HCT116 (cell line): ENCODE data around the gene ZNF189. TPM values are rescaled to one million over a fixed set of nuclear protein-coding genes. Genes with fewer than 3 reads are reported as not detected.

Experiments used
- ATAC-seq: fragments of 200-7000 bp; cut with Tn5 transposase; 2 replicates; pipeline ENCODE4 v1.9.1; 2020; ENCODE audit warnings: mild to moderate bottlenecking, moderate library complexity
- BruUV-seq: library from RNA; stranded (reverse); fragments of 400-500 nt; replicated peaks from 2 replicates; lab custom pipeline; 2021; lab: Mats Ljungman, UMichigan
- CTCF ChIA-PET: fragments of 300-600 bp; sonication (Branson Sonifier 250); formaldehyde crosslinking; loops from one replicate; lab custom pipeline; 2021; ENCODE audit warnings: antibody characterized with exemption; lab: Charles Lee
- POLR2A ChIA-PET: fragments of 300-600, 350-600 bp; sonication (Branson Sonifier 250); formaldehyde crosslinking; loops from one replicate; lab custom pipeline; 2021; ENCODE audit warnings: antibody characterized with exemption; lab: Charles Lee
- RAD21 ChIA-PET, 2 experiments: fragments of 300-600 bp; sonication (Branson Sonifier 250); formaldehyde crosslinking; loops; one replicate each; lab custom pipeline; 2023; ENCODE audit warnings: low total read pairs in 2 of 2; ENCODE audit not compliant: uncharacterized antibody in 2 of 2, unreplicated experiment in 2 of 2, low non-redundant PET in 1 of 2; lab: Charles Lee
- DNase-seq: peaks from one replicate; pipeline ENCODE4 v3.0.0-alpha.2; 2010; ENCODE audit warnings: low read depth, low spot score
- H2AFZ ChIP-seq: fragments of 200-600 bp; shearing (Covaris generic), sonication (generic); 2 replicates; pipeline ENCODE4 v1.6.1; 2017; ENCODE audit warnings: low read depth, mixed run types, mixed read lengths, antibody characterized with exemption, low read length; ENCODE audit not compliant: poor library complexity, severe bottlenecking
- H3K27ac ChIP-seq: 2 replicates; pipeline ENCODE4 v1.5.1; 2012; ENCODE audit warnings: low read depth, low read length
- H3K27me3 ChIP-seq: fragments of 200-600 bp; sonication (generic); 2 replicates; pipeline ENCODE4 v1.6.1; 2016; ENCODE audit warnings: mixed run types, low read length, mixed read lengths; ENCODE audit not compliant: insufficient read depth
- H3K36me3 ChIP-seq, 2 experiments: fragments of 200-500 bp in 1 of 2; fragments of 200-600 bp in 1 of 2; sonication (Bioruptor generic) in 1 of 2; sonication (generic) in 1 of 2; 2 replicates each; pipeline versions ENCODE4 v1.5.1 to v1.6.1; 2014 to 2016; ENCODE audit warnings: low read length in 2 of 2, inconsistent platforms in 1 of 2, mixed read lengths in 1 of 2, mixed run types in 1 of 2; ENCODE audit not compliant: insufficient read depth in 2 of 2, control insufficient read depth in 1 of 2
- H3K4me1 ChIP-seq, 2 experiments: fragments of 200-600 bp in 1 of 2; sonication (generic) in 1 of 2; 2 replicates each; pipeline versions ENCODE4 v1.5.1 to v1.6.1; 2012 to 2017; ENCODE audit warnings: low read length in 2 of 2, inconsistent platforms in 1 of 2, mild to moderate bottlenecking in 1 of 2, mixed read lengths in 1 of 2, mixed run types in 1 of 2, moderate library complexity in 1 of 2; ENCODE audit not compliant: insufficient read depth in 2 of 2, control insufficient read depth in 1 of 2
- H3K4me2 ChIP-seq: fragments of 200-600 bp; sonication (generic); 2 replicates; pipeline ENCODE4 v1.6.1; 2017; ENCODE audit warnings: mixed run types, low read length, mixed read lengths
- H3K4me3 ChIP-seq, 2 experiments: fragments of 200-600 bp in 1 of 2; sonication (generic) in 1 of 2; replicated peaks in 1 of 2; 2 replicates each; pipeline ENCODE4 v1.5.1; 2011 to 2016; ENCODE audit warnings: low read length in 2 of 2, control low read depth in 1 of 2, low read depth in 1 of 2, mild to moderate bottlenecking in 1 of 2, mixed read lengths in 1 of 2, mixed run types in 1 of 2
- H3K79me2 ChIP-seq: fragments of 200-600 bp; sonication (generic); 2 replicates; pipeline ENCODE4 v1.6.1; 2017; ENCODE audit warnings: mild to moderate bottlenecking, mixed run types, low read length, moderate library complexity, mixed read lengths; ENCODE audit not compliant: insufficient read depth
- H3K9ac ChIP-seq: fragments of 200-600 bp; sonication (generic); 2 replicates; pipeline ENCODE4 v1.6.1; 2016; ENCODE audit warnings: low read length, mixed read lengths
- H3K9me2 ChIP-seq: fragments of 200-600 bp; sonication (generic), shearing (Covaris generic); 2 replicates; pipeline ENCODE4 v1.6.1; 2017; ENCODE audit warnings: mixed run types, mild to moderate bottlenecking, moderate library complexity; ENCODE audit not compliant: insufficient read depth
- H3K9me3 ChIP-seq, 2 experiments: fragments of 200-500 bp in 1 of 2; fragments of 200-600 bp in 1 of 2; sonication (Bioruptor generic) in 1 of 2; sonication (generic) in 1 of 2; 2 replicates each; pipeline ENCODE4 v1.6.1; 2014 to 2017; ENCODE audit warnings: low read length in 2 of 2, mixed read lengths in 2 of 2, inconsistent platforms in 1 of 2, low read depth in 1 of 2, mild to moderate bottlenecking in 1 of 2, mixed run types in 1 of 2, moderate library complexity in 1 of 2; ENCODE audit not compliant: control insufficient read depth in 1 of 2, insufficient read depth in 1 of 2
- H4K20me1 ChIP-seq: fragments of 200-600 bp; sonication (generic), shearing (Covaris generic); 2 replicates; pipeline ENCODE4 v1.6.1; 2017; ENCODE audit warnings: mixed run types, mild to moderate bottlenecking, moderate library complexity; ENCODE audit not compliant: insufficient read depth
- ATF3 ChIP-seq: IDR thresholded peaks from 2 replicates; pipeline ENCODE4 v1.6.1; 2012
- CBX3 ChIP-seq: IDR thresholded peaks from 2 replicates; pipeline ENCODE4 v1.6.1; 2012; ENCODE audit warnings: low read depth
- EGR1 ChIP-seq: IDR thresholded peaks from 2 replicates; pipeline ENCODE4 v1.6.1; 2012; ENCODE audit warnings: low read depth
- ELF1 ChIP-seq: IDR thresholded peaks from 2 replicates; pipeline ENCODE4 v1.6.1; 2012; ENCODE audit warnings: low read depth, borderline replicate concordance
- EZH2 ChIP-seq: fragments of 200-600 bp; sonication (generic); IDR thresholded peaks from 2 replicates; pipeline ENCODE4 v1.6.1; 2017; ENCODE audit warnings: antibody characterized with exemption, mixed run types
- EZH2phosphoT487 ChIP-seq: fragments of 200-600 bp; IDR thresholded peaks from 2 replicates; pipeline ENCODE4 v1.6.1; 2018; ENCODE audit warnings: antibody characterized with exemption, borderline replicate concordance
- FOSL1 ChIP-seq: IDR thresholded peaks from 2 replicates; pipeline ENCODE4 v1.6.1; 2012; ENCODE audit warnings: low read depth
- JUND ChIP-seq: IDR thresholded peaks from 2 replicates; pipeline ENCODE4 v1.6.1; 2012
- POLR2A ChIP-seq: IDR thresholded peaks from 2 replicates; pipeline ENCODE4 v1.7.0; 2011; ENCODE audit warnings: borderline replicate concordance; ENCODE audit not compliant: insufficient read depth, insufficient read length; ENCODE audit errors: extremely low read depth
- RAD21 ChIP-seq: IDR thresholded peaks from 2 replicates; pipeline ENCODE4 v1.6.1; 2012; ENCODE audit warnings: low read depth, mild to moderate bottlenecking
- REST ChIP-seq: IDR thresholded peaks from 2 replicates; pipeline ENCODE4 v1.6.1; 2012; ENCODE audit warnings: low read depth
- SIN3A ChIP-seq: IDR thresholded peaks from 2 replicates; pipeline ENCODE4 v1.6.1; 2012; ENCODE audit warnings: low read depth
- SP1 ChIP-seq: IDR thresholded peaks from 2 replicates; pipeline ENCODE4 v1.6.1; 2012; ENCODE audit warnings: low read depth
- SRF ChIP-seq: IDR thresholded peaks from 2 replicates; pipeline ENCODE4 v1.6.1; 2012; ENCODE audit warnings: low read depth
- TCF7L2 ChIP-seq: IDR thresholded peaks from 2 replicates; pipeline ENCODE4 v1.7.0; 2011; ENCODE audit warnings: borderline replicate concordance, inconsistent platforms; ENCODE audit not compliant: insufficient read depth, insufficient read length; ENCODE audit errors: extremely low read depth
- YY1 ChIP-seq: IDR thresholded peaks from 2 replicates; pipeline ENCODE4 v1.6.1; 2011; ENCODE audit warnings: low read length, low read depth, moderate library complexity, mild to moderate bottlenecking; ENCODE audit not compliant: insufficient replicate concordance; ENCODE audit errors: extremely low read depth
- ZFX ChIP-seq: fragments of 450-650 bp; IDR thresholded peaks from 2 replicates; pipeline ENCODE4 v1.6.1; 2017
- ZNF274 ChIP-seq: fragments of 200-500 bp; sonication (Bioruptor generic); IDR thresholded peaks from 2 replicates; pipeline ENCODE4 v1.6.1; 2014; ENCODE audit warnings: mild to moderate bottlenecking, low read depth, low read length, inconsistent platforms
- intact Hi-C: fragments of 100-400 bp; cut with micrococcal nuclease; formaldehyde crosslinking; loops from 2 replicates; pipeline ENCODE4 v1.10.0; 2022
- total RNA-seq: library from RNA; stranded (reverse); gene quantifications from one replicate; pipeline ENCODE4 v1.2.1, GENCODE V29; 2021; ENCODE audit not compliant: unreplicated experiment
- TF ChIP-seq, protein P1 (sequence below): IDR thresholded peaks from 2 replicates; pipeline ENCODE4 v1.6.1; 2012

ZNF189 gene
- total RNA-seq, 1 experiment from 2014 or later = 10.6 TPM

DNA sequence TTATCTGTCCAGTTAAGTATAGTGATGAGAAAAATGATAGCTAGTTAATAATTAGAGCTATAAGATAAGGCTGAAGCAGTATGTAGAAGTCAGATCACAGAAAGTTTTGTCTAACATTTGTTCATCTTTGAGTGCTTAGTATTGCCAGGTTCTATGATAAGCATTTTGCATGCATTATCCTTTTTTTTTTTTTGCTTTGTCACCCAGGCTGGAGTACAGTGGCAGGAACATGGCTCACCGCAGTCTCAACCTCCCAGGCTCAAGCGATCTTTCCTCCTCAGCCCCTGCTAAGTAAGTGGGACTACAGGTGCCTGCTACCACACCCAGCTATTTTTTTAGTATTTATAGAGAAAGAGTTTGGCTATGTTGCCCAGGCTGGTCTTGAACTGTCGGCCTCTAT is 31.3 kb upstream of the ZNF189 start:
- POLR2A ChIA-PET = no interaction called here
- no peak for DNase-seq
- BruUV-seq = no TSS peak
- no peak overlapping the region for H3K4me3 ChIP-seq
- H3K9me3 ChIP-seq = no peaks in the 10 kb centered on the region
- no peaks in the 10 kb centered on the region for H3K27me3 ChIP-seq
- no peak overlapping the region for H2AFZ ChIP-seq
- TF ChIP-seq EZH2phosphoT487 = no peak
- no peak for TF ChIP-seq CBX3
- TF ChIP-seq, protein P1, sequence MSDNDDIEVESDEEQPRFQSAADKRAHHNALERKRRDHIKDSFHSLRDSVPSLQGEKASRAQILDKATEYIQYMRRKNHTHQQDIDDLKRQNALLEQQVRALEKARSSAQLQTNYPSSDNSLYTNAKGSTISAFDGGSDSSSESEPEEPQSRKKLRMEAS = no peak
- TF ChIP-seq EGR1 = no peak
- TF ChIP-seq SP1 = no peak
- TF ChIP-seq, all 23 proteins: peak for 0
- H3K79me2 ChIP-seq = no peaks in the 10 kb centered on the region
- CTCF ChIA-PET = interaction anchor here (1.4 kb wide), 1 partner anchor 56 kb away, joined by 3 read pairs; no protein-coding TSS in a partner anchor
- no peaks in the 10 kb centered on the region for H3K9me2 ChIP-seq
- no peak for ATAC-seq
- H4K20me1 ChIP-seq = no peaks in the 10 kb centered on the region
- H3K4me1 ChIP-seq = peaks cover 8 to 12% of the 10 kb centered on the region in 2 experiments; a peak in 3 of 4 replicates
- H3K36me3 ChIP-seq = no peaks in the 10 kb centered on the region
- H3K4me2 ChIP-seq = no peak overlapping the region
- no peak overlapping the region for H3K9ac ChIP-seq
- no peak overlapping the region for H3K27ac ChIP-seq
- RAD21 ChIA-PET = interaction anchor here in 1 of 2 experiments (0.7 kb wide), 1 partner anchor 85 kb away, joined by 3 read pairs; no protein-coding TSS in a partner anchor
- intact Hi-C loops = no loop called here

- ChIA-PET POLR2A (no interaction called here), RAD21 (no interaction called here), CTCF (no interaction called here)
- no TSS peak for BruUV-seq
- Histone ChIP-seq H3K27ac (no peak overlapping the region), H3K9me2 (no peaks in the 10 kb centered on the region), H3K36me3 (no peaks in the 10 kb centered on the region), H3K9me3 (no peaks in the 10 kb centered on the region), H3K4me1 (peaks cover 8 to 12% of the 10 kb centered on the region in 2 experiments; a peak in 3 of 4 replicates), H3K4me2 (no peak overlapping the region), H2AFZ (no peak overlapping the region), H3K9ac (no peak overlapping the region), H3K4me3 (no peak overlapping the region), H3K79me2 (no peaks in the 10 kb centered on the region), H3K27me3 (no peaks in the 10 kb centered on the region), H4K20me1 (no peaks in the 10 kb centered on the region)
- DNase-seq = no peak
- ATAC-seq = no peak; the same call in 1 of the 2 replicates
- intact Hi-C loops = no loop called here
- no peak for TF ChIP-seq SRF
- TF ChIP-seq ELF1 = no peak
- TF ChIP-seq CBX3 = no peak
- no peak for TF ChIP-seq ZNF274
- TF ChIP-seq REST = no peak
- TF ChIP-seq TCF7L2 = no peak
- no peak for TF ChIP-seq EZH2
- no peak for TF ChIP-seq SP1
- no peak for TF ChIP-seq ZFX
- TF ChIP-seq FOSL1 = no peak
- no peak for TF ChIP-seq SIN3A
- TF ChIP-seq RAD21 = no peak
- no peak for TF ChIP-seq ATF3
- TF ChIP-seq YY1 = no peak
- TF ChIP-seq, protein P1 = no peak
- TF ChIP-seq POLR2A = no peak
- TF ChIP-seq JUND = no peak
These were observed 29.4 kb upstream of the ZNF189 start for GRCh38 chr9:101369286-101369685.
